ENCODE results near the gene UBASH3A.

UBASH3A gene

DNA sequence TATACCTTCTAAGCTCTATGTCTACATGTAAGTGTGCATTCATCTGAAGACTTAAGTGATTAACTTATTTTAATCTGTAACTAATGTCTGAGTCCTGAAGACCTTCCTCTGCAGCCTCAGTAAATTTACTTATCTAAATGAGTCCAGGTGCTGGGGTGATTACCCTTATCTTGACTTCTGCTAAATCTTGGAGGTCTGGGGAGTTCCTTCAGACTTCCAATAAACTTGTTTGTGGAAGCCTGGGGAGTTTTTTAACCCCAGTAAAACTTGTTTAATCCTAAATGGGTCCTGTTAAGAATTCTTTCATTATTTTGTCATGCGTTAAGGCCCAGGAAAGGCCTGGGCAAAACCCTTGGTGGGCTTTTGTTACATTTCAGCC is 55.4 kb downstream of the UBASH3A start:
- TF ChIP-seq, protein P1, sequence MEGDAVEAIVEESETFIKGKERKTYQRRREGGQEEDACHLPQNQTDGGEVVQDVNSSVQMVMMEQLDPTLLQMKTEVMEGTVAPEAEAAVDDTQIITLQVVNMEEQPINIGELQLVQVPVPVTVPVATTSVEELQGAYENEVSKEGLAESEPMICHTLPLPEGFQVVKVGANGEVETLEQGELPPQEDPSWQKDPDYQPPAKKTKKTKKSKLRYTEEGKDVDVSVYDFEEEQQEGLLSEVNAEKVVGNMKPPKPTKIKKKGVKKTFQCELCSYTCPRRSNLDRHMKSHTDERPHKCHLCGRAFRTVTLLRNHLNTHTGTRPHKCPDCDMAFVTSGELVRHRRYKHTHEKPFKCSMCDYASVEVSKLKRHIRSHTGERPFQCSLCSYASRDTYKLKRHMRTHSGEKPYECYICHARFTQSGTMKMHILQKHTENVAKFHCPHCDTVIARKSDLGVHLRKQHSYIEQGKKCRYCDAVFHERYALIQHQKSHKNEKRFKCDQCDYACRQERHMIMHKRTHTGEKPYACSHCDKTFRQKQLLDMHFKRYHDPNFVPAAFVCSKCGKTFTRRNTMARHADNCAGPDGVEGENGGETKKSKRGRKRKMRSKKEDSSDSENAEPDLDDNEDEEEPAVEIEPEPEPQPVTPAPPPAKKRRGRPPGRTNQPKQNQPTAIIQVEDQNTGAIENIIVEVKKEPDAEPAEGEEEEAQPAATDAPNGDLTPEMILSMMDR (IDR thresholded peaks at IDR 0.05; ENCODE audit: borderline replicate concordance, insufficient read depth, low read depth, low read length) = no peak
- H3K4me3 ChIP-seq (ENCODE audit: low read depth, low read length) = no peak overlapping the region

DNA sequence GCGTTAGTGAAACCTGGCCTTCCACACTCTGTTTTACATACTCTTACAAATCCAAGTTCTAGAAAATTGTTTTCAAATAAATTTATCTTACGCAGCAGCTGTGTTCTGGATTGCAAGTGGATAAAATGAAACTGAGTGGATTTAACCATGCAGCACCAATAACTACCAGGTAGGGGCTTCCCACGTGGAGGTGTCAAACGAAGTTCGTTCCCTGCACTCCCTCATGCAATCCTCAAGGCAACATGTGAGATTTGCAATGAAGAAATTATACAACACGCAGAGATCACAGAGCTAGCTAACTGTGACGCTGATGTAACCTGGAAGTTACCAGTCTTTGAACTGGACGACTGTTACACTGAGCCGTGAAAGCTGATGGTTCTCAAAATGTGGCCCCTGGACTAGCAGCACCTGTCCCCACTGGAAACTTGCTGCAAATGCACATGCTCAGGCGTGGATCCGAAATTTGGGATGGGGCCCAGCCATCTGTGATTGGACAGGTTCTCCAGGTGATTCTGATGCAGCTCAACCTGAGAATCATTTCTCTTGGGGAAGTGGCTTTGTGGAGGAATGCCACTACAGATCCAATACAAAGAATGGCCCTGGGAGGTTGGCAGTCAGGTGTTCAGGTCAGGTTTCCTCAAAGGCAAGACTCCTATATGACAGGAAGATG is 56.0 kb downstream of the UBASH3A start:
- H3K4me3 ChIP-seq (ENCODE audit: low read depth, low read length) = no peak overlapping the region
- TF ChIP-seq, protein P1 (IDR thresholded peaks at IDR 0.05; ENCODE audit: borderline replicate concordance, insufficient read depth, low read depth, low read length) = no peak

DNA sequence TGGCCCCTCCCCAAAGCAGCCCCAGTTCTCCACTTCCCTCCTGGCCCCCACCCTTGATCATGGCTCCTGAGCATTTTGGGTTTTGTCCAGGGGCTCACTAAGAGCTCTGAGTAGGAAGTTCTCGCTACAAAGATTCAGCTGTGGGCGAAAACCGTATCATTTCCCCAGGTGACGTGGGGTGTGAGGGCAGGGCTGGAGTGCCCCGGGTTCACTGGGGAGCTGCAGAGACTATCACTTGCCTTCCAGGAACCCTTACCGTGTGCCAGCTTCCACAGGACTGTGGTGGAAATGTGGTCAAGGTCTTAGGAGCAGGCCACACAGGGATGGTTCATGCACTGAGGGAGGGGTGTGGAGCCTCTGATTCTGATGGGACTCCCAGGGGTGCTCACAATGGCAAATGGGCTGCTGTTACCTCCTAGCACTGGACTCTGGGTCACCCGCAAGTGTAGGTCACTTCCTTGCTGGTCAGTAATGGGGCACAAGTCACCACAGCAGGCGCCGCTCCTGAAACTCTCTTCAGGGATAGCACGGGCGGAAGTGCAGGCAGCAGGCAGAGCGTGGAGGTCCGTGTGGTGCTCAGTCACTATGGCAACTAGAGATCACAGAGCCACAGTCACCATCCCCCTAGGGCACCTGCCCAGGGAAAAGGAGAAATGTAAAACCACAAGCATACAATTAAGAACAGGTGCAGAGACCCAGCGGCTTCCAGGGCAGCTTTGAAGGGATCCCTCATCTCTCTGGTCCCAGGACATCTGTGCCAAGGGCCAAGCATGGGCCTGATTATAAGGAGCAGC is 56.9 kb downstream of the UBASH3A start:
- TF ChIP-seq, protein P1 (IDR thresholded peaks at IDR 0.05; ENCODE audit: borderline replicate concordance, insufficient read depth, low read depth, low read length) = no peak

DNA sequence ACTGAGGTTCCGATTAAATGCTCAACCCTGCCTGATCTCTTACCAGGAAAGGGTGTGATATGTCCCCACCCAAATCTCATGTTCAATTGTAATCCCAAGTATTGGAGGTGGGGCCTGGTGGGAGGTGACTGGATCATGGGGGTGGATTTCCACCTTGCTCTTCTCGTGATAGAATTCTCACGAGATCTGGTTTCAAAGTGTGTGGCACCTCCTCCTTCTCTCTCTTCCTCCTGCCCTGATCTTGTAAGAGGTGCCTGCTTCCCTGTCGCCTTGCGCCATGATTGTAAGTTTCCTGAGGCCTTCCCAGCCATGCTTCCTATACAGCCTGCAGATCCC is 57.5 kb downstream of the UBASH3A start:
- TF ChIP-seq, protein P1 (IDR thresholded peaks at IDR 0.05; ENCODE audit: borderline replicate concordance, insufficient read depth, low read depth, low read length) = no peak
- no peak overlapping the region for H3K4me3 ChIP-seq (ENCODE audit: low read depth, low read length)

More for the DNA sequence above, 56.9 kb downstream of the UBASH3A start:
- peak overlapping the region; percentile 24 for H3K4me3 ChIP-seq (ENCODE audit: low read depth, low read length)

DNA sequence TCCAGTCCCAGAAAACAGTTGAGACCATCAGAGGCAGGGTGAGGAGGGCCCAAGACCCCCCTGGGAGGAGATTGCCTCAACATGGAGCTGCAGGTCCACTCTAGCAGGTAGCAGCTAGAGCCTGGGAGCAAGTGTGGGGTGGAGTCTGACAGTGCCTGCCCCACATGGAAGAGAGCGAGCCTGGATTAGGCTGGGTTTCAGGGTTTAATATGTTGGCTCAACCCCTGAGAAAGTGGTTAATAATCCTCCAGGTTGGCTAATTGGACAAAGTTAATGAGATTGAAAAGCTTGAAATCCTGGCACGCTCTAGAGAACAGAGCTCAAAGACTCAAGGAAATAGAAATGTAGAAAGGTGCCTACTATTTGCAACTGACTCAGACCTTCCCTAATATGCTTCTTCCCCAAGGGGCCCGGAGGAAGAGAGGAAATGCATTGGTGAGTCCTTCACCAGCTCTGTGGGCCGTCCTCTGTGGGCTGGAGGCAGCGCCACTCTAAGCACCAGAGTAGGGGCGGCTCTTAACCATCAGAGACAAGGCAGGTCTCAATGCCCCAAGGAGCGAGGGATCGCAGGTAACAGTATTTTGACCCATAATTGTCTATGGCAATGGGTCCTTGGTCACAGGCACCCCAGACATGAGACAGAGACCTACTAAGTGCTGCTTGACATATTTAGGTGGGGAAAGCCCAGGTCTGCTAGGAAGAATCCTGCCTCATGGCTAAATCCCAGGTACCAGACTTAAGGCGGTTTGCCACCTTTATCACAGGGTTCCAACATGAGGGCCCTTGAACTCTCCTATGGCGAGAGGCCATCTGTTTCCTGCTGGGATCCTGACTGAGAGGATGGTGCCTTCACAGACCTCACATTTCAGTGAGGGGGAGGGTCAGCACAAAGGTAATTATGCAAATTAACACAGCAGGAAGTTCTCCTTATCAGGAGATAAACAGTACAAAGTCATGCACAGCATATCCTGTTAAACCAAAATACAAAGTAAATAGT is 58.5 kb downstream of the UBASH3A start:
- TF ChIP-seq, protein P1 (IDR thresholded peaks at IDR 0.05; ENCODE audit: borderline replicate concordance, insufficient read depth, low read depth, low read length) = no peak
- H3K4me3 ChIP-seq (ENCODE audit: low read depth, low read length) = no peak overlapping the region

DNA sequence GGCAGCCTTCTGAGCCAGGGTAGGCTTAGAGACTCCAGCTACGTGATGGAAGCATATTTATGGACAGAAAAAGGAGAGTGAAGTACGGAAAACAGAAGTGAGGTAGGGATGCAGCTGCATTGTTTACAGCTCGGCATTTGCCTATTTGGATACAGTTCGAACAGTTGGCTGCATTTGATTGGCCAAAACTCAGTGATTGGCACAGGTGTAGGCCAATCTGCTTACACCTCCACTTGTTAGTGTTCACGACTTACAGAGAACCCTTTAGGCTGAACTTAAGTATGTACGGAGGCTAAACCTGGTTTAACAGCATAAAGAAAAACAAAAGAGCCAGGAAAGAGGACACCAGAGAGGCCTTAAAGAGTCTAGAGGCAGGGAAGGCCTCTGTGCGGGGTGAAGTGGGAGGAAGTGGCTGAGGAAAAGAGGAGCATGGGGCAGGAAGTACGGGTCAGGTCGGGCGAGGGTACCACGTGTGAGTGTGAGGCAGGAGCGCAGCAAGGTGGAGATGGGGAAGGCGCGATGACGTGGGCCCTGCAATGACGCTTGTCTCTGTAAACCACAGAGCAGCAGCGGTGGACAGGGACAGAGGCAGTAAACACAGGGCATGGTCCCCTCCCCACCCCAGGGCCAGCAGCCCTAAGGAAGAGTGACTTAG is 60.3 kb downstream of the UBASH3A start:
- H3K4me3 ChIP-seq (ENCODE audit: low read depth, low read length) = no peak overlapping the region
- TF ChIP-seq, protein P1 (IDR thresholded peaks at IDR 0.05; ENCODE audit: borderline replicate concordance, insufficient read depth, low read depth, low read length) = no peak
